Measurements from ENCODE around the gene MIAT. TPM values are rescaled to one million over a fixed set of nuclear protein-coding genes. Genes with fewer than 3 reads are reported as not detected.
A peak's percentile ranks its signal among the peaks of the same experiment; 100 is the strongest.

MIAT gene
- total and polyA plus RNA-seq, 2 of the 8 experiments (the other 6 are each of a cell fraction or from before 2014, with no cell fraction given): 27.6 to 36.0 TPM

GRCh38 chr22:26707090-26707489 is 49.7 kb downstream of the MIAT start:
- no peak overlapping the region for H3K4me3 ChIP-seq (ENCODE audit: extremely low read depth in 1 of 4, insufficient read depth in 2 of 4, low read depth in 3 of 4, low read length in 4 of 4)
- no peaks in the 10 kb centered on the region for H3K79me1 ChIP-seq (ENCODE audit: low read depth, low read length)
- no peak overlapping the region for H4K91ac ChIP-seq (replicated peaks; ENCODE audit: insufficient read length, low read length)
- no peaks in the 10 kb centered on the region for H3K27me3 ChIP-seq (replicated peaks in 1 of 4; ENCODE audit: control insufficient read depth in 3 of 4, extremely low read depth in 1 of 4, insufficient read depth in 3 of 4, low read length in 3 of 4)
- CTCF ChIA-PET (ENCODE audit: partially characterized antibody): interaction anchor here (0.7 to 0.9 kb wide), 2 partner anchors 11 to 97 kb away, joined by 3 read pairs; no protein-coding TSS in a partner anchor
- H3K4me1 ChIP-seq (replicated peaks in 1 of 4; ENCODE audit: control insufficient read depth in 3 of 4, insufficient read depth in 4 of 4, low read length in 3 of 4): no peaks in the 10 kb centered on the region
- DNase-seq (ENCODE audit: low read depth in 1 of 2, low spot score in 2 of 2) (no peak), FAIRE-seq (no peak)
- no peak overlapping the region for H3K14ac ChIP-seq (ENCODE audit: insufficient read length)
- H3K56ac ChIP-seq (replicated peaks; ENCODE audit: insufficient read length, low read depth, low read length): no peak overlapping the region
- no peak overlapping the region for H2BK20ac ChIP-seq (ENCODE audit: low read length)
- H2BK12ac ChIP-seq (ENCODE audit: low read depth, low read length): no peak overlapping the region
- no peak overlapping the region for H4K5ac ChIP-seq (ENCODE audit: insufficient read length, low read depth, low read length)
- peaks cover 0 to 7% (median 0%) of the 10 kb centered on the region in 4 experiments; a peak in 2 of 8 replicates for H3K36me3 ChIP-seq (ENCODE audit: control insufficient read depth in 2 of 4, insufficient read depth in 4 of 4, low read length in 3 of 4)
- no peak overlapping the region for H3K23ac ChIP-seq (ENCODE audit: insufficient read length)
- 94% methylated on average over 2 of the region's 2 CpGs; no CpG with 5 or more reads in 1 of the 2 experiments for WGBS, 2 experiments (ENCODE audit: extremely low coverage in 1 of 2, insufficient coverage in 1 of 2, insufficient read length in 1 of 2, insufficient replicate concordance in 2 of 2, low coverage in 1 of 2, low lambda C conversion rate in 2 of 2, missing lambda C conversion rate in 1 of 2)
- no peaks in the 10 kb centered on the region for H3K23me2 ChIP-seq (ENCODE audit: low read depth, low read length)
- H3K9ac ChIP-seq (replicated peaks in 1 of 4; ENCODE audit: extremely low read depth in 1 of 4, low read depth in 3 of 4, low read length in 3 of 4): no peak overlapping the region
- H2BK15ac ChIP-seq (ENCODE audit: low read length): no peak overlapping the region
- H3K18ac ChIP-seq (ENCODE audit: extremely low read depth, low read length): no peak overlapping the region
- no peak overlapping the region for H4K8ac ChIP-seq (ENCODE audit: extremely low read depth, insufficient read depth, low read length)
- no peaks in the 10 kb centered on the region for H3K79me2 ChIP-seq (ENCODE audit: control insufficient read depth in 1 of 2, insufficient read depth in 2 of 2, low read length in 2 of 2)
- no peak overlapping the region for H3K27ac ChIP-seq (ENCODE audit: low read depth, low read length)
- no peak overlapping the region for H2BK5ac ChIP-seq (ENCODE audit: low read depth, low read length)
- no peak overlapping the region for H3K4ac ChIP-seq (replicated peaks; ENCODE audit: insufficient read length, low read depth, low read length)
- H2AK5ac ChIP-seq (ENCODE audit: low read depth, low read length): no peak overlapping the region
- H3K9me3 ChIP-seq (ENCODE audit: insufficient read depth in 2 of 2, low read depth in 1 of 2, low read length in 1 of 2): peaks cover 10 to 14% of the 10 kb centered on the region in 2 experiments; a peak in 3 of 4 replicates
- POLR2A ChIA-PET (ENCODE audit: partially characterized antibody): interaction anchor here (1.2 kb wide), 1 partner anchor 29 kb away, joined by 3 read pairs; no protein-coding TSS in a partner anchor
- H3K4me2 ChIP-seq (ENCODE audit: insufficient read depth in 1 of 2, low read depth in 2 of 2, low read length in 2 of 2): no peak overlapping the region
- no peak overlapping the region for H2BK120ac ChIP-seq (replicated peaks; ENCODE audit: low read depth, low read length)
- no peaks in the 10 kb centered on the region for H4K20me1 ChIP-seq (replicated peaks in 1 of 2; ENCODE audit: control insufficient read depth in 1 of 2, insufficient read depth in 2 of 2, low read length in 2 of 2)
- TF ChIP-seq KDM1A (IDR thresholded peaks at IDR 0.05; ENCODE audit: borderline replicate concordance, low read length) (0 out of 2 replicates have a peak, but pooled peaks have one; percentile 26), SP2 (IDR thresholded peaks at IDR 0.05; ENCODE audit: low read length) (no peak), SP1 (IDR thresholded peaks at IDR 0.05; ENCODE audit: low read depth, low read length) (no peak), GABPA (IDR thresholded peaks at IDR 0.05; ENCODE audit: borderline replicate concordance, insufficient read depth, low read length) (no peak), ATF3 (IDR thresholded peaks at IDR 0.05; ENCODE audit: insufficient read depth, low read depth, low read length) (no peak), SAP30 (IDR thresholded peaks at IDR 0.05; ENCODE audit: insufficient read depth, insufficient replicate concordance, low read length) (no peak), JUN (IDR thresholded peaks at IDR 0.05; ENCODE audit: low read depth, low read length) (no peak), YY1 (IDR thresholded peaks at IDR 0.05; ENCODE audit: low read depth, low read length) (no peak)
- no peak overlapping the region for H2AFZ ChIP-seq (ENCODE audit: low read length)

Data from H1 (cell line).